Right kidney (tissue), 9 donors: Measurements from ENCODE around the gene KRTAP24-1.

Experiments used
- DNase-seq: peaks from one replicate; pipeline ENCODE4 v3.0.0-alpha.2; 2016
- long read RNA-seq, 8 donors: transcript quantifications; one replicate each; lab custom pipeline, GENCODE V29; 2026

KRTAP24-1 gene, protein sequence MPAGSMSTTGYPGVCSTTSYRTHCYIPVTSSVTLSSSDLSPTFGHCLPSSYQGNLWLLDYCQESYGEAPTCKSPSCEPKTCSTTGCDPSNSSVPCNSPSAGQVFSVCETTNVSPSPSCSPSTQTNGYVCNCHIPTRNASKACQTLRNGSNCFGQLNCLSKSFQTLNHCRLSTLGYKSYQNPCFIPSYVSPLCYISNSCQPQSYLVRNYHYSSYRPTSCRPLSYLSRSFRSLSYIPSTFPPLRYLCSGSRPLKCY
- long read RNA-seq, donor 1 = 0 reads
- long read RNA-seq, donor 2 = 0 reads
- long read RNA-seq, donor 3 = 0 reads
- long read RNA-seq, donor 4 = 0 reads
- long read RNA-seq, donor 5 = 0 reads
- long read RNA-seq, donor 6 = 0 reads
- long read RNA-seq, donor 7 = 0 reads
- long read RNA-seq, donor 8 = 0 reads

DNA sequence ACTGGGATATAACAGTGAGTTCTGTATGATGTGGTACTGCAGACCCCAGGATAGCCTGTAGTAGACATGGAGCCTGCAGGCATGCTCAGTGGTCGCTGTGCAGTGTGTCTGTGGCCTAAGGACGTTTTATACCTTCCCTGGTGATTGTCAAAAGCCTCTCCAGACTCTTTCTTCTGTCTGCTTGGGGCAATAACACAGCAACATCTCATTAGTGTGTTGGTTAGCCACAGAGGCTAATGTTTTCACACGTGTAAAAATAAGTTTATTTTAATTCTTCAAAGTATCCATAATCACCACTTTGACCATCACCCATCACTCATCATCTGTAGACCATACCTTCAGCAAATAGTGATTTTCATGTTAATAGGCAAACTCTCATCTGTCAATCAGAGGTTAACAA lies at the start of gene KRTAP24-1:
TSS of gene KRTAP24-1 (minus strand) at position 101 of the 400 bp plus-strand sequence. CDS start at position 83, 18 bp downstream.
- DNase-seq = no peak

DNA sequence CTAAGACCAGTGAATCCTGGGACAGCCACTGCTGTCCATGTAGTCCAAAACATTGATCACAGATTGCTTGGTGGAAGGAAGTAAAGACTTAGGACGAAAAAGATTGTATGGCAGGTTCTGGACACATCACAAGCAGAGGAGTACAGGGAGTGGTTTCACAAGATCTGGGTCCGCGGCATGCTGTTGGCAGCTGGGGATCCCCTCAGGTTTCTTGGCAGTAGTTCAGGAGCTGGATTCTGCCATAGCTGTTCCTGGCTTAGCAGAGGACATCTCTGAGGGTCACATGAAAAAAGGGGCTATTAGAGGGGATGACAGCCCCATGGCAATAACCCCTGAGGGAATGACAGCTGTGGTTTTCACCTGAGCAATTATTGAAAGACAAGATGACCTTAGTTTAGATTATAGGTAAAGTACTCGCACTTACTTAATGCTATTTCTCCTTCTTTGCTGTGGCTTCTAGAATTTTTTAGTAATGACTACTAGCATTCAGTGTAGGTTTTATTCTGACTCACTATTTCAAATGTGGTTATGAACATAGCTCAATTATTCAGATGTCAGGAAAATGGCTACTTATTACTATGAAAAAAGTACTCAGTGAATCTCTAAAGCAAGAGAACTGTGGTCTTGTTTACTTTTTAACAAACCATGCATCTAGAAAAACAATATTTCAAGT lies 46.6 kb upstream of the KRTAP24-1 start:
- DNase-seq = no peak

DNA sequence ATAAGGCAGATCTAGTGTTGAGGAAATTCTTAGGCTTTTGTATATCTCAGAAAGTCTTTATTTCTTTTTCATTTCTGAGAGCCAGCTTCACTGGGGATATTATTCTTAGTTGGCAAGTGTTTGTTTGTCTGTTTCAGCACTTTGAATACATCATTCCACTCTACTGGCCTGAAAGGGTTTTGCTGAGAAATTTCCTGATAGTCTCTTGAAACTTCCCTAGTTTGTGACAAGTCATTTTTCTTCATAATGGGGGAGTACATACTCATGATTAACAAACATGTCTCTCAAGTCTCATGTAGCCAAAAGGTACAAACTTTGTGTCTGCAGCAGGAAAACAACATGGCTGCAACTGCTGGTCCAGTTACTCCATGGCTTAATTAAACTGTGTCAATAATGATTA lies 43.6 kb upstream of the KRTAP24-1 start:
- DNase-seq = no peak

DNA sequence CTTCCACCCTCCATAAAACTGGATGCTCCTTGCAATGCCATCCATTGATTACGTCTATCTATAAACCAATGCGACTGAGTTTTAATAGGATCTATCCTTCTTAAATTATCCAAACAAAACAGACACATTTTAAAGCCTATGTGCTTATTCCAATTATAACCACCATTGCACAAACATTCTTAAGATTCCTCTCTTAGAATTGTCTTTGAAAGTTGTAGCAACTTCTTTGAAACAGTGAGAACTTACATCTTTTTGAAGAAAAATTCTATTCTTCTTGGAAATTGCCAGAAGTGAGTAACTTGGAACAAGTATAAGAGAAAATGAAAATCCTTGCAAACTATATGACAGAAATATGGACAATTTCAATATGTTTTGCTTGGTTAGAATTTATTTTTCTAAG lies 37.5 kb upstream of the KRTAP24-1 start, which contains the start of gene KRTAP26-1:
TSS of gene KRTAP26-1 (minus strand) at position 101 of the 400 bp plus-strand sequence. CDS start 280 bp downstream, outside the sequence.
- no peak for DNase-seq

DNA sequence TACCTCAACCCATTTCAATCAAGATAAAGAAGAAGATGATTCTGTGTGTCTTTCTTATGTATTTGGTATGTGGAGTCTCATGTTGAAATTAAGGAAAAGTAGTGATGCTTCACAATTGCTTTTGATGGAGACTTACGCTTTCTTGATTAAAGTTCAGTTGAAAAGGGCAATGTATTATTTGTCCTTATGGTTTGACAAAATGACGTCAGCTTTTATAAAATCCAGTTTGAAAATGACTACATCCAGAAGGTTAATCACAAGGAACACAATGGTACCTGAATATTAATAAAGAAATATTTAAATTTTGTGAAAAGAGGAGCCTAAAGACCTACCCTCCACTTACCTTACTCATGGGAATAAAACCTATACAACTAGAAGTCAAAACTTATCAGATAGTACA lies 33.0 kb upstream of the KRTAP24-1 start:
- no peak for DNase-seq

DNA sequence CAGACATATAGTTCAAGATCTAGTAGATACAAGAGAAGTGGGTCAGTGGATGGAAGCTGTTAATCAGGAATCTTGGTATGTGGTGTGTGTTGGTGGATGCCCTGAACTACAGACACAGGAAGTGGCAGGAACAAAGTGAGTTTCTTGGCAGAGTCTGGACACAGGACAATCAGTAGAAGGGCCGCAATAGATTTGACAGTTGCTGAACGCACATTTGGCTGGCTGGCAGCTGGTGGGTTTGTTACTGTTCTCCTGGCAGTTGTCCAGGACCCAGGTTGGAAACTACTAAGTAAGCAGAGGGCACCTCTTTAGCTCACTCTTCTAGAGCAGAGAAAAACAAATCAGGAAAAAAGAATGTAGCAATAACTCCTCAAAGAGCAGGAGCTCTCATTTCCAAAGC lies 24.1 kb upstream of the KRTAP24-1 start:
- DNase-seq = no peak

DNA sequence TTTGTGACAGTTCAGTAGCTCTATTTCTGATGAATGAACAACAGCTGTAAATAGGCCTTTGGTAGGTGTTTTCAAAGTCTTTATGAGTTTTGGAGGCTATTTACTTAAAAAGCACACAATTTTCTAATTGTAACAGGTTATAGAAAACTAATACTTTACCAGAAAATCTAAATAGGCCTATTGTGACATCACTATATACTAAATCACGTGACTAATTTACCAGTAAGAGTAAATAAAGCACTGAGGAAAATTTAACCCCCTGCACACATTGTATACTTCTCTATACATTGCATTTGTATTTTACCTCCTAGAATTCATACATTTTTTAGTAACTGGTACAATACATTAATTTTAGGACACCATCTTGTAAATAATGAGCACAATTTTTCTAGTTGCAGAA lies 22.4 kb upstream of the KRTAP24-1 start:
- no peak for DNase-seq

DNA sequence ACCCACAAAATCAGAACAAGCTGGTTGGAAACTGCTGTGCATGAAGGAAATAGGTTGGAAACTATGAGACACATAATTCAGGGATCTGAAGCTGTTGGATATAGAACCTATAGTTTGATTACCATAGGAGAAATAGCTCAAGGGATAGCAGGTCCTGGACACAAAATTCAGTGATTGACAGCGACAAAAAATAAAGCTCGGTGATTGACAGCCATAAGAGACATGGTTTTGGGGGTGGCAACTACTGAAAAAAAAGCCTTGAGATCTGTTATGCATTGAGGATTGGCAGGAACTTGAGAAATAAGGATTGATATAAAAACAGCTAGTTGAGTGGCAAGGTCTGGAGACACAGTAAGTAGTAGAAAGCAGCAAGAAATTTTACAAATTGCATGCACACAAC lies 6.5 kb upstream of the KRTAP24-1 start, which contains the start of gene KRTAP25-1:
TSS of gene KRTAP25-1 (minus strand) at position 300 of the 400 bp plus-strand sequence. CDS start at position 276, 24 bp downstream.
- DNase-seq = no peak

DNA sequence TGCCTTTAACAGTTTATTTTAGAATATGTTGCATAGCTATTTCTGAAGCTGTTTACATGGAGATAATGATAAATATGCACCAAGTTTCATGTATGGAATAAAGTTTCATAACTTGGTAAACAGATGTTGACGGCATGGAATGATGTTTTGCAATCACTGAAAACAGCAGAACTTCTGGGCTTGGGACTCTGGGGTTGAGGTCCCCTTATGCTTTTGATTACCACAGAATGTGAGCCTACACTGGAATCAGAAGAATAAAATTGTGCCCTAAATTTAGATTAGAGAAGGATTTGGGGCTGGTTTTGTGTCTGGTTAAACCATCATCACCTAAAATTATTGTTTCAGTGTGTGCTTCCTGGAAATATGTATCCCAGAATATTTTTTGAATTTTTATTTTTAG lies 11.1 kb downstream of the KRTAP24-1 start:
- DNase-seq = no peak

DNA sequence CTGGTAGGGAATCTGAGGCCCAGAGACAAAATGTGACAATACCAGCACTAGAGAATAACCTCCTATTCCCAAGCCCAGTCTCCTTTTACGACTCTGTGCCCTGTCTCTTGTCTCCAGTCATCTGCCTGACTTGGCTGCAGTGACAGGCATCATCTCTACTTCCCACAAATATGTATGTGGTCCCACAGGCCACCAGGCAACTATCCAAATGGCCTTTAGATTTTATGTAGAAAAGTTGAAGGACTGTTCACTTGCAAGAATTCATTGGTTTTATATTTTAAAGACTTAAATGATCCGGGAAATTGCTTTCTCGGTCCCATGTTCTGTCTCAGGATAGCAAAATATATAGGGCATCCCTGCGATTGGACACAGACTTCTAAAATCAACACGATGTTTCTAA lies 11.6 kb downstream of the KRTAP24-1 start:
- DNase-seq = no peak

DNA sequence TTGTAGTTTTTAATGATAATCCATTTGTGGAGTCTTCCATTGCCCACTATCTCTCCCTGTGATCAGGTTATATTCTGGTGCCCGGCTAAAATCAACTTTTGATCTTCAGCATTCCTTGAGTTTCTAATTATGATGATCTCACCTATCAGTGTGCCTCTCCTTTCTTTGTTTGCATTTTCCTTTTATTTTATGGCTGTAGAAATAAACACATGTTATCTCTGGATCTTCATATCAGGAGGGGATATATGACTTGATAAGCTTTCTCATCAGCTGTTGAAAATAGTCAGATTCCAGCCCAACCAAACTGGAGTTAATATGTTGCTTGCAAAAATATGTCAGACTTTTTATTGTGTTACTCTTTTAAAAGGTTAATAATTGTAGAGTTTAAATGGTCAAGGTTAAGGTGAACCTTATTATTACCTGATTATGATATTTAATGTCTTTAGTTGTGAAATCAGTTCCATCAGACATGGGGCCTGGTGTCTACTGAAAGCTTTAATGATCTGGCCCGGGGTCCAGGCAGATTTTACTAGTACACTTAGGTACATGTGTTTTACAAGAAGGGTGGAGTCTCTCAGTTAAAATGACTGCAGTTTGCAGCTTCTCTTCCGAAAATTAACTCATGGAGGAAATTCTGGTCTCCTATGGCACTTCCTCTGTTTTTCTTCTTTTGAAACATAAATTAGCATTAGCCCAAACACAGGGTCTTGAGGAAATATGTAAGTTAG lies 12.8 kb downstream of the KRTAP24-1 start:
- no peak for DNase-seq

DNA sequence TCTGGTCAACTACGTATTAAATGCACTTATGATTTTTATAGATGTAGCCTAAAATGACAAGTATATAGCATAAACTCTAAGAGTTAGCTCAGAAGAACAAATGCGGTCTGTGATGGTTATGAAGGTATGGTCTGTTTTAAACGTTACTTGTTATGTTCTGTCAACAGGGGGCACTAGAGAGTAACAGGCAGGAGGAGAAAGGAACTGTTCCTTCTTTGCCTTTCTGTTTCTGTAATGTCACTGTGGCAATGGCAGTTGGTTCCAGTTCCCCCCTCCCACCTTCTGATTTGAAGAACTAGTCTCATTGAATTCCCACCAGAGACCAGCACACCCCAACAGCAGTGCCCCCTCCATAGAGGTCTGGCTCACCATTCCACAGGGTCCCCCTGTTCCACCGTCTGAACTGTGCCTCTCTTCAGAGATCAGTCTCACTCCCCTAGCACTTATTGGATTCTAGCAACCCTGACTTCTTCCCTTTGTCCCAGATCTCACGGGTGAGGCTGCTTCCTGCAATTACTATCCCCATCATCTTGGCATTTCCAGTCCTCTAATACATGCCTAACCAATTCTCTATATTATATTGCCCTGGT lies 14.0 kb downstream of the KRTAP24-1 start:
- DNase-seq = no peak

DNA sequence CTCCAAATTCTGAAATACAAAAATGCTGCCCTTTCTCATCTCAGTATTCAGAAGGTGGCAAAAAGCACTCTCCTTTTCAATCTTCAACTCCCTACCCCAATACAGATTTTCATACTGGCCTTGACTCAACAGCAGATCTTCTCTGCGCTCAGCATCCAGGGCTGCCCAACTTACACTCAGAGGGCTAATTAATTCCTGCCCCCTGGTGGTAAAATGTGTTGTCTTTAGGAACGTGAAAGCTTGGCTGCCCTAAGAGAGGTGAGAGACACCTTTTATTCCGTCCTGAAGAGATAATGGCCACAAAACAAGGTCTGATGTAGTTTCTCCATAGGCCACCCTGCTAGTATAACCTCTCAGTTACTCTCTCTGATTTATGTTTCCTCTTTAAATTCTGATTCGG lies 25.0 kb downstream of the KRTAP24-1 start:
- DNase-seq = no peak

DNA sequence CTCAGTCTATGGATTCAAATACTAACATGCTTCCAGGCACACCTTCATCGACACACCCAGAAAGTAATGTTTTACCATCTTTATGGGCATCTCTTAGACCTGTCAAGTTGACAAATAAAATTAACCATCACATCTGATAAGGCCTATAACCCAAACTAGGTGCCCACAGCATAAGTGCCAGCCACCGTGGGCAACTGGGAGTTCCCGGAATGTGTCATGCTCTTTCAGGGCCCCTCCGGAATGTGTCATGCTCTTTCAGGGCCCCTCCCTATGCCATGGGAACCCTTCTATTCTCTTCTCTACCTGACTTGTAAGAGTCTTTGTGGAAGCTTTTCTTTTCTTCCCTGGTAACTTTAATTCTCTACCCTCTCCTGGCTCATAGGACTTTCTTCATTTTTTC lies 26.6 kb downstream of the KRTAP24-1 start:
- DNase-seq = no peak

DNA sequence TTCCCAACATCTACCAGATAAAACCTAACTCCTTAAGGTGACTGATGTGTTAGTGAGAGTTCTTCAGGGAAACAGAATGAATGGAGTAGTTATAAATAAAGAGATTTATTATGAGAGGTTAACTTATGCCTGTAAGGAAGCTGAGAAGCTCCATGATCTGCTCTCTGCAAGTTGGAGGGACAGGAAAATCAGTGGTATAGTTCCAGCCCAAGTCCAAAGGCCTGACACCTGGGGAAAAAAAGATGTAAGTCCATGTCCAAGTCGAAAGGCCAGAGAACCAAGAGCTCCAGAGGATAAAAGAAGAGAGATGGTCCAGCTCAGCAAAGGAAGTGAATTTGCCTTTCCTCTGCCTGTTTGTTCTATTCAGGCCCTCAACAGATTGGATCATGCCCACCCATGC lies 27.1 kb downstream of the KRTAP24-1 start:
- no peak for DNase-seq

DNA sequence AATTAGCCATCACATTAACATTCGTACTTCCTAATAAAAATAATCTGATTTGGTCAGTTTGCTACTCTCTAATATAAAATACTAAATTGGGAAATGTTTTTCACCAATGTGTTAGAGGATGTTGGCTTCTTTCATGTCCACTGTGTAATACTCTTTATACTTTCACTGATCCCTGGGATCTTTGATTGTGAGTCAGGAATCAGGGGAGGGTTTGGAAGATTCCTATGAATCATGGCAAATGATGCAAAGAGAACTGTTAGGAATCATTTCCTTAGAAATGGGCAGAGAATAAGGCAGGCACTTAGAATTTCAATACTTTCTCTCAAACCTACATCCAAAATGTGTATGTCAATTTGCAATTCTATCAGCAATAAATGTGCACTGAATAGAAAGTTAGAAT lies 31.0 kb downstream of the KRTAP24-1 start:
- DNase-seq = no peak

DNA sequence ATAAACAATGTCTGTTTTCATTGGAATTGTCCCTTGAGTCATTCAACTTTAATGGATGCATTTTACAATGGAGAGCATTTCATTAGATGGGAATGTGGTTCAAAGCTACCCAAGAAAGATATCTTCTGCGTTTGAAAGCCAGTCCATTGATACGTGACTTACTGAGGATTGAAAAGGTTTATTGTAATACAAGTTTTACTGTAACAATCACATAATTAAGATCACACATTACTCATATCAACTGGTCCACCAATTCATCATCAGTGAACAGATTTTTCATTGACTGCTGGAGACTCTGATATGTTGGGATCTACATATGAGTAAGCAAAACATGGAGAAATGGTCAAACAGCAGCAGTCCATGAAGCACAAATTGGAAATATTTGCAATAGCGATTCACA lies 32.8 kb downstream of the KRTAP24-1 start:
- DNase-seq = no peak

DNA sequence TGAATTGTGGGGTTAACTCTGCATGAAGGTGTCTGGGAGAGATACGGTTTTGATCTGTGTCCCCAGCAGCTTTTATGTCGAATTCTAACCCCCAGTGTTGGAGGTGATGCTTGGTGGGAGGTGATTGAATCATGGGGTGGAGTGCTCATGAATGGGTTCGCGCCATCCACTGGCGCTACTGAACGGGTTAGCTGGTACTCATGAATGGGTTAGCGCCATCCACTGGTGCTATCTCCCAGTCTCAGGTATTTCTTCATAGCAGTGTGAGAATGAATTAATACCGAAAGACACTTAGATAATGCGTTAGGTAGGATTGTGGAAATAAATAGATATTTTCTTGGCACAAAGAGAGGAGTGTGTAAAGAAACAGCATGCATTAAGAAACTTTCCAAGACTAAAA lies 33.9 kb downstream of the KRTAP24-1 start:
- DNase-seq = no peak

DNA sequence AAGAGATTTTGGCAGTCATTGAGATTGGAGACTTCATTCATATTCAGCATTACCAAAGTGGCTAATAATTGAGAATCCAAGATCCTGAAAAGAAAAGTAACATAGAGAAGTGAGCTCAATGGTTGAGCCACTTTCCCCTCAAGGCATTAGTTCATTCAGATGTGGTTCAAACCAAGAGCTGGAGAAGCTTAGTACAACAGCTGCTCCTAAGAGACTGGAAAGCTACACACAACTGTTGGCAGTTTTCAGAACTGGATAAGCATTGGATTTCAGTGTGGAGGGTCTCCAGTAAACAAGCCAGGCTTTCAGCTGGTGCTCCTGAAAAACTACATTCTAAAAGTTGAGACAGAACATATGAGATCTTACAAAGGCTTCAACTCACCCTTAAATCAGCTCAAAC lies 37.7 kb downstream of the KRTAP24-1 start:
- DNase-seq = no peak

DNA sequence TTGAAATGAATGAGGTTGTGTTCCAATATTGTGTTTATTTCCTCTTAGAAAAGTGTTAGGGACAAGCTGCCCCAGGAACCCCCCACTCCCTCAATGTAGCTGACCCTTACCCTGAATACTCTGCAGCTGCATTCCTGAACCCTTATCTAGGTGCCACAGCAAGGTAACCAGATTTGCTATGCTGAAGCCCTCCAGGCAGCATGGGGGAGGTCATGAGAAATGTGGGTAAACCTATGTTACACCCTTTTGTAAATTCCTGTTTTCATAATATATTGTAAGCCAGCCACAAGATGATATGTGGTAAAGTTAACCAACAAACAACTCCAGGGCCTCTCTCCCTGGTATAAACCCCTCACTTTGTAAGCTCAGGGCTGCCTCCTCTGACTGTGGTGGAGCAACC lies 39.1 kb downstream of the KRTAP24-1 start:
- DNase-seq = no peak

DNA sequence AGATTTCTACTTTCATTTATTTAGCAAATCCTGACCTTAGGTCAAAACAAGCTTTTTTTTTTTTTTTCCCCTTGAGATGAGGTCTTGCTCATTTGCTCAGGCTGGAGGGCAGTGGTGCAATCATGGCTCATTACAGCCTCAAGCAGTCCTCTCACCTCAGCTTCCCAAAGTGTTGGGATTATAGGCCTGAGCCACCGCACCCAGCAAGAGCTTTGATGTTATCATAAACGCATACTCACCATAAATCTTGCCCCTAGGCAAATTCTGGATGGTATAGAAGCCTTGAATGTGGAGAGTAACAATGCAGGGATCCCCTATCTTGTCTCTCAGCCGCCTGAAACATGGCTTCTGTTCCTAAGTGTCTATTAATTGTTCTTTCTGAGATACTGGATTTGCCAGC lies 42.1 kb downstream of the KRTAP24-1 start:
- no peak for DNase-seq

DNA sequence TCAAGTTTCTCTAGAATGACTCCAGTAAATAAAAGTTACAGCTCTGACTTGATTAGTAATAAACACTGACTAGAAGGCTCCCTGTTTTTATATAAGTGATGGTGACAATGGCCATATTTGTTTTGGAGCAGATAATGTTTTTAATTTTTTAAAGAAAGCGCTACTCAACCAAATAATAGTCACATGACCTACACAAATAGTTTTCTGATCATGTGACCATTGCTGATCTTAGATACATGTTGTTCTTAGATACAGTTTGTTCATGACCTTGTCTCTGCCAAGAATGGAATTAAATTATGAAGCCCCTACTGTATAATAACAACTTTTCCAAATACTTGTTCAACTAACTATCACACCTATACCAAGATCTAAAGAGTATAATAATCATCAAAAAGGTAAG lies 44.6 kb downstream of the KRTAP24-1 start:
- DNase-seq = no peak

DNA sequence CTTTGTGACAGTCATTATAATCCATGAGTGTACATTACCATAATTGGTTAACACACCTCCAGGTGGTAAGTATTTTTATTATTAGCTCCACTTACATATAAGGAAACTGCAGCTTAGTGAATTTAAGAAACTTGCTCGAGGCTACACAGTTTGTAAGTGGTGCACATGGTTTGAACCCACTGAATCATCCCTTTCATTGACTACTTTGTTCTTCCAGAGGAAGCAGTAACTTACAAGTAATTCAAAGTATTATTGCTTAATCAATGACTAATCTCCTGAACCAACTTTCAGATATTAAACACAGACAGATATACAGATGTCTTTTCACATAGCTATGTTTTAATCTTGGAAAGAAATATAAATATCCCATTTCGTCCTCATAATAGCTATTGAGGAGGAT lies 48.1 kb downstream of the KRTAP24-1 start:
- DNase-seq = no peak
